GM03348 (cell line): ENCODE measurements around the gene ATXN7L1.
A peak's percentile ranks its signal among the peaks of the same experiment; 100 is the strongest.
"Not testable (repeated sequence)": the region's sequence is repeated elsewhere in the genome, so short reads cannot be mapped to it uniquely, and the experiment has no call there.

ENCODE experiments used
- DNase-seq: peaks from one replicate; pipeline ENCODE4 v3.0.0; 2012; ENCODE audit warnings: low spot score

The ATXN7L1 gene

GRCh38 chr7:105802604-105803428 is 73.6 kb downstream of the ATXN7L1 start:
- no peak for DNase-seq

- DNase-seq, result no peak
Observed at GRCh38 chr7:105800849-105801534, 75.4 kb downstream of the ATXN7L1 start.

DNA sequence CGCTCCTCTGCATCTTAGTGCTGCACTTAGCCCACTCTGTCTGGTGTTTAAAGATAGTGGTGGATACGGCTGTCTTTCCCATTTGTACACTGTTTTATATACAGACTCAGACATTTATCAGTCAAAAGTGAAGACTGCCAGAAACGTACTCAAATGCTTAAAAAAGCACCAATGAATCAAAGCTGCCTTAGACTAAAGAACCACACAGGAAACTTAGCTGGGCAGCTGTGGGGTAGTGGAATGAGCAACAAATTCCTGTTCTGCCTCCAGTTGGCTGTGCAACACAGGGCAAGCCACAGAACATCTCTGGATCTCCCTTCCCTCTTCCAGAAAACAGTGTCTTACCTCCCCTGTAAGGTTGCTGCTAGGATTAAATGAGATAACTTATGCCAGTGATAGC is 76.0 kb downstream of the ATXN7L1 start:
- DNase-seq, result peak; percentile 62

DNA sequence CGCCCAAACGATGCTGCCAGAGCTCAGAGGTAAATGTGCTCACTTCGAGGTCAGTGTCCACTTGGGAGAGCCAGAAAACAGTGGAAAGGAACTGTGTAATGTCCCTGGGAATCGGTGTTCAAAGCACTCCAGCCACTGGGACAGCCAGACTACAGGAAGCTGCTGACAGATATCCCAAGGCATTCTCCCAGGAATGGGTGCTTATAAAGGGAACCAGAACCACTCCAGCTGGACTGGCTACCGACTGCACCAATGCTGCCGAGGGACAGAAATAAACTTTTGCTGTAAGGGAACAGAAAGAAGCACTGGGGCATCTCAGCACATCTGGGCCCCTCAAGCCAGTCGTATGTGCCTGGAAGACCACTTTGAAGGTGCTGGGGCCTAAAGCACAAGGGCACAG is 76.7 kb downstream of the ATXN7L1 start:
- DNase-seq, result peak; percentile 41

DNA sequence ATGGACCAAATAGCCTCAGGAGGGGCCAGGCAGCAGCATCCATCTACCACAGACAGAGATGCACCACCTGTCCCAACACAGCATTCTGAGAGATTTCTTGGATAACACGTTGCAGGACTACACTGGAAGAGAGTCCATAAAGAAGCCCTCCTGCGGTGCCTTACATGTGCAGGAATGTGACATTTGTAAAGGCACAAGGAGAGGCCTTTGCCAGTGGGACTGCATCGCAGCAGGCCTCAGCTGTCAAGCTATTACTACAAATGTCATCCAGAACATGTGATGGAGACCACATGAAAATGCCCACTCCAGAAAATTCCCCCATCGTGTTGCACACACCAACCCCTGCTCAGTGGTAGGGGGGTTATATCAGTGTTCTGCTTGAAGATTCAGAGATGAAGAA is 77.4 kb downstream of the ATXN7L1 start:
- no peak for DNase-seq

GRCh38 chr7:105797652-105798051 is 78.7 kb downstream of the ATXN7L1 start:
- no peak for DNase-seq

DNA sequence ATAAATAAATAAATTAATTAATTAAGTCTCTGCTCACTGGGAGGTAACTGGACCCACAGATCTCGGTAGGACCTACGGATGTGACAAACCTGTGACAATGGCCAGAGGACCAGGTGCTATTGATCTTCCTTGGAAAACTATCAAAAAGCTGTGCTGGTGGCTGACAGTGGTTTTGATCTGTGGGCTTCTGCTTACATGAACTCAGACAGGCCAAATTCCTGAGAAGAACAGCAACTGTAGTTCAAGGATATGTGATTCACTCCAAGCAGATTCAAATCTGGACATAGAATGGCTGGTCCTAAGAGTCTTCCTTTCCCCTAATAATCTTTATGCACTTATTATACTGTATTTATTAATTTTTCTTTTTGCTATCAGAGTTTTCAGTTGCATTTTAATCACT is 80.0 kb downstream of the ATXN7L1 start:
- DNase-seq, result peak; percentile 68

- DNase-seq, result peak; percentile 57
Observed at GRCh38 chr7:105794741-105795729, 81.4 kb downstream of the ATXN7L1 start.

DNA sequence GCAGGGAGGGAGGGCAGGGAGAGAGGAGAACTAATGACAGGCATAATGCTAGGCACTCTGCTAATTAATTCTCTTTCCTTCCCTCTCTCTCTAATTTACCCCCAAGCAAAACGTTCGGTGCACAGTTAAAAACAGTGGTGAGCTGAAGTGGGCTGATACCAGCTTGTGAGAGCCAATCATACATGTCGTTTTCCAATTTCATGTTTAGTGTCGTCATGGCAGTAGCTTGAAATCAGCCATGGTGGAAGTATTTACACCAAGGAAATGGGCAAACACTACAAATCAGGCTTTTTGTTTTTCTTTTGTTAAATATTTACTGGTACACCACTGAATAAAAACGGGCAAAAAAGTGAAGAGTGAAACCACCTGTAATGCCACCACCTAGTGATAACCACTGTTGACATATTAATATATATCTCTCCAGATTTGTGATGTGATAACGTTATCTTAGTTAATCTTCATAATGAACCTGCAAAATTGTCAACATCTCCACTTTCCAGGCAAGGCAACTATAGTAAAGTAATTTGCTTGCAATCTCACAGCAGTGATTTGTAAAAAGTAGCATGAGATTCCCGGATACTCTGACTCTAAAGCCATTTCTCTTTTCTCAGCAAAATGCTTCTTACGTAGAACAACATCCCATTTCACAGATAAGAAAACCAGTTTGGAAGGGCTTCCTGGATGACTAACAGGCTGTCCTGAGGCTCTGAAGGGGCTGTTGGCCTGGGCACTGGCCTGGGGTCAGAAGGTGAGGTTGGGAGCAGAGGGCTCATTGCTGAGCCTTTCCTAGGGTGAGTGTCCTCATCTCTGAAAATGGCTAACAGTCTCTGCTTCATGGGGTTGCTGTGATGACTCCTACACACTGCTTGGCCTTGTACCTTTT is 83.7 kb downstream of the ATXN7L1 start:
- DNase-seq, result no peak

GRCh38 chr7:105791926-105792325 is 84.5 kb downstream of the ATXN7L1 start:
- no peak for DNase-seq

GRCh38 chr7:105790996-105791395 is 85.4 kb downstream of the ATXN7L1 start:
- no peak for DNase-seq

- not testable (repeated sequence) for DNase-seq
Observed at GRCh38 chr7:105790452-105790851, 85.9 kb downstream of the ATXN7L1 start.

DNA sequence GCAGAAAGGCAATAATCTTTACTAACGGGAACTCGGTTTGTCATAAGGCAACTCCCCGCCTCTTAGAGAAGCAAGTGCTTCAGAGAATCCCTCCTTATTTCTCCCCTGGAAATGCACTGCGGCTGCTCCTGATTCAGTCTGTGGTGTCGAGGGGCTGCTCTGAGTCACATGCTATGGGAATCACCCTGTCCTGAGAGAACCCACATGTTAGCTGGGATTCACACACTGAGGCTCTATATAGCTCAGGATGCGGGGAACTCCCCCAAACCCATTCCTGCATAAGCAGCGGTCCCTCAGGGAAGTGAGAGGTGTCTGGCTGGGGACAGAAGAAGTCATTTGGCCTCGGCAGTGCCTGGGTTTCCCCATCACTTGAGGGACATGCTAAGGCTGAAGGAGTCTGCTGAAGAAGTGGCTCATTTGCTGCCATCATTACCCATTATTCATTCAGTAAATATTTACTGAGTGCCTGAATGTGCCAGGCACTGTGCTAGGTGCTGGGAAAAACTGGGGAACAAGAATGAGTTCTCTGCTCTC is 87.5 kb downstream of the ATXN7L1 start:
- DNase-seq, result no peak

DNA sequence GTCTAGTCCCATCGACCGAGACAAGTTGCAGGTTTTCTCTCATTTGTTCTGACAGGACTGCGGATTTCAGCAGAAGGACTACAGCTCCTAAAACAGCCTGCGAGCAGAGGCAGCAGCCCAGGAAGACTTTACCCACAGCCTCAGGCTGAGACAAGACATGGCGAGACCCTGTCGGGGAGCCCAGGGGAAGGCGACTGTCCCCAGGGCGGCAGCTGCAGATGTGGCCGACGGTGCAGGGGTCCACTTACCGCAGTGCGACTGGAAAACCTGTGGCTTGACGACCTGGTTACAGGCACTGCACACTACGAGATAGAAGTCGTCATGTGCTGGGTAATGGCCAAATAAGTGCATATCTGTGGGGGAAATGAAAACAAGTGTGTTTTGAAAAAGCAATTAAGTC is 88.0 kb downstream of the ATXN7L1 start:
- no peak for DNase-seq

- no peak for DNase-seq
Observed at GRCh38 chr7:105787793-105788192, 88.6 kb downstream of the ATXN7L1 start.

- DNase-seq, result no peak
Observed at GRCh38 chr7:105786520-105787470, 89.6 kb downstream of the ATXN7L1 start.

GRCh38 chr7:105782391-105783042 is 93.9 kb downstream of the ATXN7L1 start:
- peak; percentile 83 for DNase-seq

DNA sequence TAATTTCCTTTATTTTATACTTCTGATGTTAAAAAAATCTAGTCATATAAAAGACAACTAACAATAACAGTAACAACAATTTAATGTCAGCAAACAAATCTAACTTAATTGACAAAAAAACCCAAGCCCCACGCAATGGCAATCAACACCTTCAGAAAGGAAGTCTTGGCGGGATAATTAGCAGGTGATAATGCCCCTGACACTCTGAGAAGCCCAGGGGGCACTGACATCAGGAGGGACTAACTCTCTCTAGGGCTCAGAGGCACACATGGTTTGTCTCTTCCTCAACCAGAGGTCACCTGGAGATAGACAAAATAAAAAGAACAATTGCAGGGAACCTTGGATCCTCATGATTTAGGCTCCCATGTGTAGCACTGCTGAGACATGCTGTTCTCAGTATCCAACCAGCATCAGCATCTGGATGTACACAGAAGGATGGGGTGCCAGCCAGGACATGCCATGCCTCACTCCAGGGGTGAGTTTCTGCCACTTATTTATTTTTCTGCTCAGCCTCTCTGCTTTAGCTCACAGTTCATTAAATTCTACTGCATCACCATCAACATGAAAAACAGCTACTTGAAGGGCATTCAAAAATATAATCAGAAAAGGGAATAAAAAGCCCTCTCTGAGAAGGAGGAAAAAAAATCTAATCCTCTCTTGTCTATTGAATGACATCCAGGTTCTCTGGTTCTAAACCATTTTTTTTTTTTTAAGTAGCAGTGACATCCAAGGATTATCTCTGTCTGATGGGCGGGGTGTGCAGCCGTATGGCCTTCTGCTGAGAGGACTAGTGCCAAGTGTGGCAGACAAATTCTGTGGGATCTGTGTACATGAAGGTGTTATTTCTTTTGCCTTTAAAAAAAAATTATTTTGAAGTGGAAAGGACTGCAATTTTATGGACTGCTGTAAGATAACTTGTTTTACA is 96.3 kb downstream of the ATXN7L1 start:
- DNase-seq, result no peak
